MM.1S (cell line): Measurements from ENCODE around the gene LSMEM2.

Experiments
- DNase-seq: peaks from one replicate; pipeline ENCODE4 v3.0.0-alpha.2; 2015
- H2AFZ ChIP-seq: fragments of 300-600 bp; sonication (generic); 2 replicates; pipeline ENCODE4 v1.6.0; 2016; ENCODE audit warnings: antibody characterized with exemption, low read length
- H3F3A ChIP-seq: fragments of 300-600 bp; sonication (generic); 2 replicates; pipeline ENCODE4 v1.6.1; 2016; ENCODE audit warnings: mild to moderate bottlenecking, antibody characterized with exemption, low read length, moderate library complexity, mixed read lengths; ENCODE audit not compliant: insufficient read depth
- H3K27ac ChIP-seq: fragments of 300-600 bp; sonication (generic); 2 replicates; pipeline ENCODE4 v1.5.1; 2016; ENCODE audit warnings: mild to moderate bottlenecking, low read length
- H3K27me3 ChIP-seq: fragments of 300-600 bp; sonication (generic); replicated peaks from 2 replicates; pipeline ENCODE4 v1.6.0; 2016; ENCODE audit warnings: low read length; ENCODE audit not compliant: insufficient read depth
- H3K36me3 ChIP-seq: fragments of 300-600 bp; sonication (generic); replicated peaks from 2 replicates; pipeline ENCODE4 v1.6.1; 2016; ENCODE audit warnings: mild to moderate bottlenecking, low read length, mixed read lengths; ENCODE audit not compliant: insufficient read depth
- H3K4me1 ChIP-seq: fragments of 300-600 bp; sonication (generic); 2 replicates; pipeline ENCODE4 v1.6.1; 2016; ENCODE audit warnings: low read length, mixed read lengths
- H3K4me2 ChIP-seq: fragments of 300-600 bp; sonication (generic); 2 replicates; pipeline ENCODE4 v1.6.0; 2016; ENCODE audit warnings: low read depth, low read length
- H3K4me3 ChIP-seq: fragments of 300-600 bp; sonication (generic); 2 replicates; pipeline ENCODE4 v1.5.1; 2016; ENCODE audit warnings: low read length, mixed read lengths
- H3K79me2 ChIP-seq: fragments of 300-600 bp; sonication (generic); 2 replicates; pipeline ENCODE4 v1.6.1; 2016; ENCODE audit warnings: mixed run types, low read length, mixed read lengths
- H3K9ac ChIP-seq: fragments of 300-600 bp; sonication (generic); 2 replicates; pipeline ENCODE4 v1.6.1; 2016; ENCODE audit warnings: low read length, mixed read lengths
- H3K9me2 ChIP-seq: fragments of 300-600 bp; sonication (generic); replicated peaks from 2 replicates; pipeline ENCODE4 v1.6.1; 2016; ENCODE audit warnings: mild to moderate bottlenecking, low read length, mixed read lengths; ENCODE audit not compliant: insufficient read depth
- H3K9me3 ChIP-seq: fragments of 300-600 bp; sonication (generic); replicated peaks from 2 replicates; pipeline ENCODE4 v1.6.1; 2016; ENCODE audit warnings: mild to moderate bottlenecking, low read length, mixed read lengths; ENCODE audit not compliant: insufficient read depth
- H4K20me1 ChIP-seq: fragments of 300-600 bp; sonication (generic); 2 replicates; pipeline ENCODE4 v1.6.1; 2016; ENCODE audit warnings: mild to moderate bottlenecking, low read length, moderate library complexity, mixed read lengths; ENCODE audit not compliant: insufficient read depth
- CTCF ChIP-seq: fragments of 300-600 bp; sonication (generic); IDR thresholded peaks from 2 replicates; pipeline ENCODE4 v1.5.1; 2016; ENCODE audit warnings: antibody characterized with exemption, low read length, mixed read lengths
- EZH2 ChIP-seq: fragments of 300-600 bp; sonication (generic); optimal IDR thresholded peaks from 2 replicates; pipeline ENCODE3; 2017; ENCODE audit warnings: low read depth, mild to moderate bottlenecking, antibody characterized with exemption, low read length, mixed read lengths
- EZH2phosphoT487 ChIP-seq: fragments of 300-600 bp; sonication (generic); IDR thresholded peaks from 2 replicates; pipeline ENCODE4 v1.6.1; 2018; ENCODE audit warnings: antibody characterized with exemption, low read length

The LSMEM2 gene

GRCh38 chr3:50297896-50298725 lies 19.2 kb downstream of the LSMEM2 start:
- Histone ChIP-seq H3F3A (peaks cover 4% of the 10 kb centered on the region; the same call in 1 of the 2 replicates), H3K4me1 (peaks cover 12% of the 10 kb centered on the region; the same call in 1 of the 2 replicates), H3K9me3 (no peaks in the 10 kb centered on the region), H3K4me3 (peak overlapping the region; percentile 98), H2AFZ (peak overlapping the region; percentile 98; the same call in 1 of the 2 replicates), H3K9ac (peak overlapping the region; percentile 86), H3K4me2 (peak overlapping the region; percentile 99), H3K27me3 (no peaks in the 10 kb centered on the region), H3K27ac (no peak overlapping the region), H3K79me2 (peaks cover 11% of the 10 kb centered on the region; the same call in 1 of the 2 replicates), H3K36me3 (no peaks in the 10 kb centered on the region), H3K9me2 (no peaks in the 10 kb centered on the region), H4K20me1 (no peaks in the 10 kb centered on the region)
- TF ChIP-seq EZH2phosphoT487 (no peak), EZH2 (no peak), CTCF (no peak)
- DNase-seq: no peak

GRCh38 chr3:50298836-50299637 lies 20.1 kb downstream of the LSMEM2 start, which contains the start of the genes HYAL3 and NAA80:
HYAL3 (minus strand) TSS chr3:50299405; CDS start chr3:50295602, 3,803 bp downstream.
NAA80 (minus strand) TSS chr3:50299405; CDS start chr3:50297463, 1,942 bp downstream.
- Histone ChIP-seq H3K9me2 (no peaks in the 10 kb centered on the region), H3F3A (peaks cover 4% of the 10 kb centered on the region; the same call in 1 of the 2 replicates), H3K4me3 (peak within 1 kb of the TSS; percentile 98), H3K79me2 (peaks cover 11% of the 10 kb centered on the region; the same call in 1 of the 2 replicates), H4K20me1 (no peaks in the 10 kb centered on the region), H3K9ac (peak within 1 kb of the TSS; percentile 86), H3K4me2 (peak within 1 kb of the TSS; percentile 99), H3K4me1 (peaks cover 12% of the 10 kb centered on the region; the same call in 1 of the 2 replicates), H3K9me3 (no peaks in the 10 kb centered on the region), H2AFZ (peak within 1 kb of the TSS; percentile 98), H3K36me3 (no peaks in the 10 kb centered on the region), H3K27me3 (no peaks in the 10 kb centered on the region), H3K27ac (peak within 1 kb of the TSS; percentile 67; the same call in 1 of the 2 replicates)
- peak; percentile 98 for DNase-seq
- TF ChIP-seq EZH2phosphoT487: no peak
- TF ChIP-seq CTCF: peak; percentile 51
- no peak for TF ChIP-seq EZH2

DNA sequence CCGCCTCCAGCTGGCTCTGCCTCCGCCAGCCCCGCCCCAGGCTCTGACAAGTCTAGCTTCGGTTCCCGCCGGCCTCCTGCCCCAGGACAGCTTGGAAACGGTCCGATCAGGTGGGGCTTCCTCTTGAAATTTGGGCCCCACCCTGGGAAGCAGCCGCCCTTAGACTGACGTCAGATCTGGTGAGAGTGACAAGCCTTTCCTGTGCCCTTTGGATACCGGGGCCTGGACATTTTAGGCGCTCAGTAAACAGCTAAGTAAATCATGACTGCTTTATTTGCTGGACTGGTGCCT lies 20.7 kb downstream of the LSMEM2 start:
- H3K9ac ChIP-seq: peak overlapping the region; percentile 80
- H3K27ac ChIP-seq: peak overlapping the region; percentile 55; the same call in 1 of the 2 replicates
- H3K4me3 ChIP-seq: peak overlapping the region; percentile 72
- no peak for DNase-seq
- H3K4me2 ChIP-seq: peak overlapping the region; percentile 94
- peaks cover 4% of the 10 kb centered on the region; the same call in 1 of the 2 replicates for H3F3A ChIP-seq
- H3K79me2 ChIP-seq: peaks cover 11% of the 10 kb centered on the region; the same call in 1 of the 2 replicates
- H3K9me2 ChIP-seq: no peaks in the 10 kb centered on the region
- no peaks in the 10 kb centered on the region for H3K27me3 ChIP-seq
- peak overlapping the region; percentile 87 for H2AFZ ChIP-seq
- no peaks in the 10 kb centered on the region for H3K36me3 ChIP-seq
- H4K20me1 ChIP-seq: no peaks in the 10 kb centered on the region
- H3K4me1 ChIP-seq: peaks cover 12% of the 10 kb centered on the region; the same call in 1 of the 2 replicates
- H3K9me3 ChIP-seq: no peaks in the 10 kb centered on the region
- TF ChIP-seq EZH2phosphoT487 (no peak), EZH2 (no peak), CTCF (no peak)
